Stimulated activated naive B cell treated with anti-CD40 and anti-IgM and Interleukin-4, amounts not matched to agents 10 μg/mL and 1 μg/mL and 100 μg/mL, for 72 hours (primary cell): ENCODE measurements around the gene SELENOF.

Experiments used
- ATAC-seq, 2 donors: fragments of 150-1000 bp; cut with Tn5 transposase; replicated peaks; 2 replicates each; pipeline ENCODE4 v1.10.0; 2021; ENCODE audit warnings: moderate library complexity in 1 of 2
- DNase-seq: peaks from one replicate; pipeline ENCODE4 v3.0.0; 2021
- H3K27ac Mint-ChIP-seq: one replicate; pipeline ENCODE4 v1.8.0; 2022; ENCODE audit warnings: mild to moderate bottlenecking, mixed read lengths
- H3K27me3 Mint-ChIP-seq, 2 donors: one replicate each; pipeline ENCODE4 v1.8.0; 2022; ENCODE audit warnings: mixed read lengths in 2 of 2
- H3K36me3 Mint-ChIP-seq, 2 donors: one replicate each; pipeline ENCODE4 v1.8.0; 2022; ENCODE audit warnings: mixed read lengths in 2 of 2, mild to moderate bottlenecking in 1 of 2
- H3K4me1 Mint-ChIP-seq, 2 donors: one replicate each; pipeline ENCODE4 v1.8.0; 2022; ENCODE audit warnings: mixed read lengths in 2 of 2, mild to moderate bottlenecking in 1 of 2
- H3K4me3 Mint-ChIP-seq, 2 donors: one replicate each; pipeline ENCODE4 v1.8.0; 2022; ENCODE audit warnings: mild to moderate bottlenecking in 2 of 2, mixed read lengths in 2 of 2, moderate library complexity in 1 of 2
- H3K9me3 Mint-ChIP-seq, 2 donors: one replicate each; pipeline ENCODE4 v1.8.0; 2022; ENCODE audit warnings: mixed read lengths in 2 of 2, mild to moderate bottlenecking in 1 of 2

SELENOF gene

DNA sequence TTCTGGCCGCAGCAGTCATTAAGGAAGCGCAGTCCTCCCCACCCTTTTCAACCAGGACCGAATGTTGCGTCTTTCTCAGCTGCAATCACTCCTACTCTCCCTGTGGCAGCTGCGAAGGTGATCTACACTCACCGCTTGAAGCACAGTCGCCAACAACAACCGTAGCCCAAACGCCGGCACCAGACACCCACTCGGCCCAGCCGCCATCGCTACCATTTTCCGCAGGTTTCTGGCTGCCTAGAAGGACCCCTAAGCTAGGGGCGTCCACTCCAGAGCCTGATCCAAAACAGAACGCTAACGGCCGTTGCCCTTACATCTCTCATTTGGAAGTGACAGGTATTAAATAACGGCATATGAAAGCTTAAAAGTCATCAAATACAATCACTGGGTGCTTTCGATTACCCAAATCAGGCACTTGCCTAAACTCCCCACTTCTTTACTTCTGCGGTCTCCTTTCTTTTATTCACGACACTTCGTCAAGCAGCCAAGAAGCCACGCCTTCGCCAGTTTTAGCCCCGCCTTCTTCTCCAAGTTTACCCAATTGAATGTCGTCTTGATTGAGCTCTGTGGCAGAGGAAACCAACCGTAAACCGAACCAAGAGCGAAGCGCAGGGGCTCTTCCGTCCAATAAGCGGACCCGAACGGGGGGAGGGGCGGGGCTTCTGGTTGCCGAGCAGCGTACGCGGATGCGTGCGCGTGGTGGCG lies at the start of gene SELENOF:
TSS of gene SELENOF (minus strand) at position 231 of the 705 bp plus-strand sequence. CDS start at position 216, 15 bp downstream.
- H3K27ac Mint-ChIP-seq = no peak within 1 kb of the TSS
- DNase-seq (peak; percentile 99), ATAC-seq (peak; percentile 88 to 91)
- no peak within 1 kb of the TSS for H3K4me3 Mint-ChIP-seq
- H3K4me1 Mint-ChIP-seq = peaks cover 27 to 38% of the 10 kb centered on the region in 2 donors
- H3K27me3 Mint-ChIP-seq = no peaks in the 10 kb centered on the region
- no peaks in the 10 kb centered on the region for H3K9me3 Mint-ChIP-seq
- peaks cover 23 to 25% of the 10 kb centered on the region in 2 donors for H3K36me3 Mint-ChIP-seq

GRCh38 chr1:86960548-86960947 lies 46.6 kb upstream of the SELENOF start:
- Mint-ChIP-seq H3K36me3 (peaks cover 2 to 3% of the 10 kb centered on the region in 2 donors), H3K4me3 (no peak overlapping the region), H3K27ac (no peak overlapping the region), H3K27me3 (no peaks in the 10 kb centered on the region), H3K9me3 (no peaks in the 10 kb centered on the region), H3K4me1 (peaks cover 4 to 17% of the 10 kb centered on the region in 2 donors)
- ATAC-seq (no peak), DNase-seq (no peak)

GRCh38 chr1:86957221-86957620 lies 43.3 kb upstream of the SELENOF start:
- H3K27me3 Mint-ChIP-seq = no peaks in the 10 kb centered on the region
- no peak for DNase-seq
- no peak overlapping the region for H3K27ac Mint-ChIP-seq
- no peaks in the 10 kb centered on the region for H3K9me3 Mint-ChIP-seq
- H3K4me1 Mint-ChIP-seq = peaks cover 5 to 27% of the 10 kb centered on the region in 2 donors
- ATAC-seq = no peak
- H3K4me3 Mint-ChIP-seq = no peak overlapping the region
- peaks cover 0 to 2% of the 10 kb centered on the region in 2 donors for H3K36me3 Mint-ChIP-seq

GRCh38 chr1:86956221-86956620 lies 42.3 kb upstream of the SELENOF start:
- peaks cover 5 to 31% of the 10 kb centered on the region in 2 donors for H3K4me1 Mint-ChIP-seq
- ATAC-seq = no peak
- no peak for DNase-seq
- H3K36me3 Mint-ChIP-seq = peaks cover 0 to 2% of the 10 kb centered on the region in 2 donors
- no peaks in the 10 kb centered on the region for H3K27me3 Mint-ChIP-seq
- H3K27ac Mint-ChIP-seq = no peak overlapping the region
- H3K9me3 Mint-ChIP-seq = no peaks in the 10 kb centered on the region
- H3K4me3 Mint-ChIP-seq = no peak overlapping the region

DNA sequence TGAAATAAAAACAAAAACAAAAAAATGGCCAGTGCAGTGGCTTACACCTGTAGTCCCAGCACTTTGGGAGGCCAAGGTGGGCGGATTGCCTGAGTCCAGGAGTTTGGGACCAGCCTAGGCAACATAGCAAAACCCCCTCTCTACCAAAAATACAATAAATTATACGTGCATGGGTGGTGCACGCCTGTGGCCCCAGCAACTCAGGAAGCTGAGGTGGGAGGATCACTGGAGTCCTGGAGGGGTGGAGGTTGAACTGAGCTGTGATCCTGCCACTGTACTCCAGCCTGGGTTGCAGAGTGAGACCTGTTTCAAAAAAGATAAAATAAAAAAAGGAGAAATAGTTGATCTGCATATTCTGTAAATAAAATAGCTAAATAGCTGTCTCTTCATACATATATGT lies 41.8 kb upstream of the SELENOF start:
- Mint-ChIP-seq H3K4me3 (no peak overlapping the region), H3K27ac (no peak overlapping the region), H3K4me1 (peaks cover 5 to 32% of the 10 kb centered on the region in 2 donors), H3K27me3 (no peaks in the 10 kb centered on the region), H3K9me3 (no peaks in the 10 kb centered on the region), H3K36me3 (peaks cover 0 to 2% of the 10 kb centered on the region in 2 donors)
- ATAC-seq = no peak
- no peak for DNase-seq

DNA sequence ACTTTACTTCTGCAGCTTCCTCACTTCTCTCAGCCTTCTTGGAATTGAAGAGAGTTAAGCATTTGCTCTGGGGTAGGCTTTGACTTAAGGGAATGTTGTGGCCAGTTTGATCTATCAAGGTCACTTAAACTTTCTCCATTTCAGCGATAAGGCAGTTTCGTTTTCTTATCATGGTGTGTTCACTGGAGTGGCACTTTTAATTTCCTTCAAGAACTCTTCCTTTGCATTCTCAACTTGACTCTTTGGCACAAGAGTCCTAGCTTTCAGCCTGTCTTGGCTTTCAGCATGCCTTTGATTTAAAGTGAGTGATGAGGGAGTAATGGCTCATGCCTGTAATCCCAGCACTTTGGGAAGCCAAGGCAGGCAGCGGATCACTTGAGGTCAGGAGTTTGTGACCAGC lies 39.2 kb upstream of the SELENOF start:
- DNase-seq = no peak
- ATAC-seq = no peak
- Mint-ChIP-seq H3K9me3 (no peaks in the 10 kb centered on the region), H3K36me3 (peaks cover 0 to 1% of the 10 kb centered on the region in 2 donors), H3K27ac (peak overlapping the region; percentile 7), H3K4me1 (peaks cover 10 to 41% of the 10 kb centered on the region in 2 donors), H3K27me3 (no peaks in the 10 kb centered on the region), H3K4me3 (no peak overlapping the region)

DNA sequence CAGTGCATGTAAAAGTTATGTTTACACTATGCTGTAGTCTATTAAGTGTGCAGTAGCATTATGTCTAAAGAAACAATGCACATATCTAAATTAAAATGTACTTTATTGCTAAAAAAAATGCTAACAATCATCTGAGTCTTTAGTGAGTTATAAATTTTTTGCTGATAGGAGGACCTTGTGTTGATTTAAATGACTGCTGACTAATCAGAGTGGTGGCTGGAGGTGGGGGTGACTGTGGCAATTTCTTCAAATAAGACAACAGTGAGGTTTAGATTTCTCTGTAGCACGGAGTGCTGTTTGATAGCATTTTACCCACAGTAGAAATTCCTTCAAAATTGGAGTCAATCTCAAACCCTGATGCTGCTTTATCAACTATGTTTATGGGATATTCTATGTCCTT lies 37.5 kb upstream of the SELENOF start:
- DNase-seq (no peak), ATAC-seq (no peak)
- Mint-ChIP-seq H3K36me3 (no peaks in the 10 kb centered on the region), H3K9me3 (no peaks in the 10 kb centered on the region), H3K27ac (no peak overlapping the region), H3K4me1 (peaks cover 11 to 49% of the 10 kb centered on the region in 2 donors), H3K27me3 (no peaks in the 10 kb centered on the region), H3K4me3 (no peak overlapping the region)

GRCh38 chr1:86950712-86951419 lies 36.9 kb upstream of the SELENOF start:
- DNase-seq = no peak
- no peak for ATAC-seq
- no peak overlapping the region for H3K4me3 Mint-ChIP-seq
- H3K9me3 Mint-ChIP-seq = no peaks in the 10 kb centered on the region
- no peaks in the 10 kb centered on the region for H3K27me3 Mint-ChIP-seq
- H3K27ac Mint-ChIP-seq = no peak overlapping the region
- H3K4me1 Mint-ChIP-seq = peaks cover 11 to 44% of the 10 kb centered on the region in 2 donors
- no peaks in the 10 kb centered on the region for H3K36me3 Mint-ChIP-seq

- no peaks in the 10 kb centered on the region for H3K27me3 Mint-ChIP-seq
- no peak overlapping the region for H3K27ac Mint-ChIP-seq
- ATAC-seq (no peak), DNase-seq (no peak)
- H3K36me3 Mint-ChIP-seq = no peaks in the 10 kb centered on the region
- H3K4me3 Mint-ChIP-seq = no peak overlapping the region
- H3K9me3 Mint-ChIP-seq = no peaks in the 10 kb centered on the region
- peaks cover 9 to 30% of the 10 kb centered on the region in 2 donors for H3K4me1 Mint-ChIP-seq
These were observed 34.3 kb upstream of the SELENOF start for GRCh38 chr1:86948212-86948611.

- Mint-ChIP-seq H3K4me1 (peaks cover 8 to 24% of the 10 kb centered on the region in 2 donors), H3K36me3 (no peaks in the 10 kb centered on the region), H3K9me3 (no peaks in the 10 kb centered on the region), H3K4me3 (no peak overlapping the region), H3K27ac (no peak overlapping the region), H3K27me3 (no peaks in the 10 kb centered on the region)
- DNase-seq = no peak
- no peak for ATAC-seq
These were observed 28.8 kb upstream of the SELENOF start for GRCh38 chr1:86942743-86943142.

GRCh38 chr1:86942042-86942441 lies 28.1 kb upstream of the SELENOF start:
- H3K9me3 Mint-ChIP-seq = no peaks in the 10 kb centered on the region
- peaks cover 6 to 23% of the 10 kb centered on the region in 2 donors for H3K4me1 Mint-ChIP-seq
- DNase-seq (no peak), ATAC-seq (no peak)
- H3K27me3 Mint-ChIP-seq = no peaks in the 10 kb centered on the region
- H3K4me3 Mint-ChIP-seq = no peak overlapping the region
- H3K36me3 Mint-ChIP-seq = no peaks in the 10 kb centered on the region
- no peak overlapping the region for H3K27ac Mint-ChIP-seq

DNA sequence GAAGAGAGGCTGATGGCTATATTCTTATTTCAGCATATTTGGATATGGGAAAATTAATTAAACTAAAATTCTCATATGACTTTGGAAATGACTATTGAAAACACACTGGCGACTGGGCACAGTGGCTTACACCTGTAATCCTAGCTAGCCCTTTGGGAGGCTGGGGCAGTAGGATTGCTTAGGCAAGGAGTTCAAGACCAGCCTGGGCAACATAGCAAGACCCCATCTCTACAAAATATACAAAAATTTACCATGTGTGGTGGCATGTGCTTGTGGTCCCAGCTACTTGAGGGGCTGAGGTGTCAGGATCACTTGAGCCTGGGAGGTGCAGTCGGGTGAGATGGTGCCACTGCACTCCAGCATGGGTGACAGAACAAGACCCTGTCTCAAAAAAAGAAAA lies 26.7 kb upstream of the SELENOF start:
- no peak overlapping the region for H3K4me3 Mint-ChIP-seq
- H3K9me3 Mint-ChIP-seq = no peaks in the 10 kb centered on the region
- H3K27me3 Mint-ChIP-seq = no peaks in the 10 kb centered on the region
- peaks cover 6 to 23% of the 10 kb centered on the region in 2 donors for H3K4me1 Mint-ChIP-seq
- DNase-seq (no peak), ATAC-seq (no peak)
- H3K36me3 Mint-ChIP-seq = no peaks in the 10 kb centered on the region
- H3K27ac Mint-ChIP-seq = no peak overlapping the region

DNA sequence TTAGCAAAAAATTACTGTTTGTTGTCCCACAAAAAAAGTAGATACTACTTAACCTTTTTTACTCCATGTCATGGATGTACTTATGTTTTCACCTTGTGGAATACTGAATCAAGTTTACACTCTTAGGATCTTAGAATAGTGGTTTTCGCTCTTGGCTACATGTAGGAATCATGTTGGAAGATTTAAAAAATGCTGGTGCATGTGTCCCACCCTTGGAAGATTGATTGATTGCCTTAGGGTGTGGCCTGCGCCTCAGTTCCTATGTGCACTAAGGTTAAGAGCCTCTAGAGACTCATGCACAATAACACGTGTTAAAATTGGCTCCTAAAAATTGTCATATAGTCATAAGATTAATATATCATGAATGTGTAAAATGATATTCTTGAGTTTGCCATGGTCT lies 25.5 kb upstream of the SELENOF start:
- no peaks in the 10 kb centered on the region for H3K9me3 Mint-ChIP-seq
- H3K36me3 Mint-ChIP-seq = no peaks in the 10 kb centered on the region
- H3K27me3 Mint-ChIP-seq = no peaks in the 10 kb centered on the region
- DNase-seq (no peak), ATAC-seq (no peak)
- H3K4me1 Mint-ChIP-seq = peaks cover 6 to 26% of the 10 kb centered on the region in 2 donors
- no peak overlapping the region for H3K4me3 Mint-ChIP-seq
- H3K27ac Mint-ChIP-seq = no peak overlapping the region

DNA sequence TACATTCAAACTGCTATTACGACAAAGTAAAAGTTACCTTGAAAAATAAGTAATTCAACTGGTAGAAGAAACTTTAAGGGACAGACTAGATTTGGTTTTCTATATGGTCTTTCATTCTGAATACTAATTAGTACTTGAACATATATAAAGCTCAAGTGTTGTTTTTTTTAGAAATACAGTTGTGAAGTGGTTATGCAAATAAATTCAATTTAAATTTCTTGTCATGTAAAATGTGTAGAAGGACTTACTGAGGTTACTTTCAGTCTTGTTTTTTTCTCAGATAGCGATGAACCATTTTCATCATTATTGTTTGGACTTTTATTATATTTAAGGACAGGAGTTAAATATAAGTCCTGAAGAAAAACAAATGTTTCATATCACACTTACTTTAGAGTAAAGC lies 24.9 kb upstream of the SELENOF start:
- H3K9me3 Mint-ChIP-seq = no peaks in the 10 kb centered on the region
- ATAC-seq = no peak
- H3K4me3 Mint-ChIP-seq = no peak overlapping the region
- H3K27ac Mint-ChIP-seq = no peak overlapping the region
- no peaks in the 10 kb centered on the region for H3K27me3 Mint-ChIP-seq
- no peaks in the 10 kb centered on the region for H3K36me3 Mint-ChIP-seq
- DNase-seq = no peak
- H3K4me1 Mint-ChIP-seq = peaks cover 6 to 31% of the 10 kb centered on the region in 2 donors

- Mint-ChIP-seq H3K4me1 (peaks cover 9 to 35% of the 10 kb centered on the region in 2 donors), H3K36me3 (no peaks in the 10 kb centered on the region), H3K27ac (no peak overlapping the region), H3K4me3 (no peak overlapping the region), H3K27me3 (no peaks in the 10 kb centered on the region), H3K9me3 (no peaks in the 10 kb centered on the region)
- ATAC-seq (no peak), DNase-seq (no peak)
These were observed 24.5 kb upstream of the SELENOF start for GRCh38 chr1:86938450-86938849.
